ENCODE data around the gene PRSS37.
"Not testable (repeated sequence)": the region's sequence is repeated elsewhere in the genome, so short reads cannot be mapped to it uniquely, and the experiment has no call there.

Gene PRSS37

GRCh38 chr7:141841385-141841784 is at the start of gene PRSS37:
Gene PRSS37, minus strand, starts transcription at chr7:141841485. Its CDS starts 436 bp downstream, at chr7:141841049.
- DNase-seq = no peak

DNA sequence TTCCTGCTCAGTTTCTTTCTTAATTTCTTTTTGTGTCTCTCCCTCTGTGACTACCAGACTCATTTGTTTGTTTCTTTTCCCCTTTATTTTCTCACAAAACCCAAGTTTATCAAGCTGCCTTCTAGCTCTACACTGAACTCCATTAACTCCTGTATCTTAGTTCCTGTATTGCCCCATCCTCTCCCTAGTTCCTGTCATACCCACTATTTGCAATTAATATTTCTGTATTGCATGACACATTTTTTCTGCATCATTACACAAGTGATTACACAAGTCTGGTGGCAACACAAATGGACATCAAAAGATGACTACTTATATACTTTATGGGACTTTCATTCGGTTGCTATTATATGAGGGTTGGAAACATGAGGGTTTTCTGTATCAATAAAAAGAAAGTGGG is 48.0 kb upstream of the PRSS37 start:
- no peak for DNase-seq

DNA sequence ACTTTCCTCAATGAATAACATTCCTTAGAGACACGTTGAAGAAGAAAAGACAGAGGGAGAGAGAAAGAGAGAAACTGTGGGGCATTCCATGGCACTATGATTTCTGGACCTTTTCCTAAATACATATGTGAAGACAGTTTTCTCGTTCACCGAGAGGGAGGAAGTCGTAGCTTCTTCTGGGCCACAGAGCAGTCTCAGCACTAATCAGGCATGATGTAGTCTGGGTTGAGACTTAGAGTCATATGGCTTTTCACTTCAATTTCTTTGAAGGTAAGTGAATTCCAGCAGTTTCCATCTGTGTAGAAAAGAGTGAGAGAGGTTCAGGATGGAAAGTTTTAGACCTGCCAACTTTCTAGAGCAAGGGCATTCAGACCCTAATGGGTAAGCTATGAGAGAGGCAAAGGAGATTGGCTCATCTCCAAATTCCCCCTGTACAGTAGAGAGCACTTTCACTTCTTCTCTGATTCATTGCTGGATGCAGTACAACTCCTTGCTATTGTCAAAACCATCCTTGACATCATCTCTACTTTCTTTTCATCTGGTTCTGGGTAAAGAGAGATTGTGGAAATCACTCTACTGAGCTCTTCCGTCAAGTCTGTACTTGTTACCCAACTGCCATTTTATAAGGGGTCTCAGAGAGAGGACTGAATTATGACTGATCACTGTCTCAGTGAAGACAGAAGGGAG is 43.4 kb upstream of the PRSS37 start:
- no peak for DNase-seq

DNA sequence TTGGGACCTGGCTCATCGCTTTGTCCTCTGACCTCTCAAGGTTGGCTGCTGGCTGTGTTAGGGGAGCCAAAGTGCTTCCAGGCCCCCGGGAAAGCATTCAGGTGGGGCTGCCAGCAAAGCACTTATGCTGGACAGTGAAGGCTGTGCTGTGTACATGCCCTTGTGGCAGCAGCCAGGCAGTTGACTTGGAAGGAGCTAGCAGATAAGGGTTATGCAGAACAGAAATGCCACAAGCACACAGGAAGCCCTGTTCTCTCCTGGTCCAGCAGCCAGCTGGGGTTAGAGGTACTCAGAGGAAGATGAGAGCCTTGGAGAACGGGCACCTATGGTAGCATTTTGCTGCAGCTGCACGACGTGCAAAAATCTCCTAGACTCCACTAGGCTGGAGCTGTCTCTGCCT is 39.7 kb upstream of the PRSS37 start:
- DNase-seq = no peak

GRCh38 chr7:141877365-141877764 is 36.1 kb upstream of the PRSS37 start:
- no peak for DNase-seq

GRCh38 chr7:141876371-141876770 is 35.1 kb upstream of the PRSS37 start:
- no peak for DNase-seq

GRCh38 chr7:141875453-141875852 is 34.2 kb upstream of the PRSS37 start:
- no peak for DNase-seq

DNA sequence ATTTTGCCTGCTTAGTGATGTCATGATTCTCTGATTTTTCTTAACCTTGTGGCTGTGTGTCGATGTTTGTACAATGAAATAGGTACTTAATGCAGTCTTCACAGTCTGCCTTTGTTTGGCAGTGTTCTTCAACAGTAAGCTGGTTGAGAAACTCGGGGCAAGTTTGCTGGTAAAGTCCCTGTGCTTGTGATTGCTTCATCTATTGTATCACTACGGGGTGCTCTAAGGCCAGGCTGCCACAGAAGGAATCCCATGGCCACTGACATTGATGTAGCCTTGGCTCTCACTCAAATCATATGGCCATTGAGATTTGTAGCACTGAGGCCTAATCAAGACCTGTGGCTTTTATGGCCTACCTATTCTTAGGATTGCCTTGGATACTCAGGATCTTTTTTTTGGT is 33.5 kb upstream of the PRSS37 start:
- no peak for DNase-seq

DNA sequence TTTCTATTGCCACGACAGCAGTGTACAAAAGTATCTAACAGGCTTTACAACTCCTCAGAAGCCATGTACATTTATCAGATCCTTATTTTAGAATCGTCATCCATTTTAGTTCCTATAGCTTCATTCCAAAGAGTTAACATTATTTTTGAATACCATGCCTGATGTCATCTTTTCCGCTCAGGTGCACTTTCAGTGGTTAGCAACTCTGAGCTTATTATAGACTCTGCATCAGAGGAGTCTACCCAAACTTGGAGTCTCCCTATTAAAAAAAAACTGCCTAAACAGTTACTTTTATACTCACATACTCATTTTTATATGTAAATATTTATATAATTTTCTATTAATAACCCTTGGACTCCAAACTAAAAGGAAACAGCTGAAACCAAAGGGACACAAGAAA is 31.6 kb upstream of the PRSS37 start:
- DNase-seq = no peak

DNA sequence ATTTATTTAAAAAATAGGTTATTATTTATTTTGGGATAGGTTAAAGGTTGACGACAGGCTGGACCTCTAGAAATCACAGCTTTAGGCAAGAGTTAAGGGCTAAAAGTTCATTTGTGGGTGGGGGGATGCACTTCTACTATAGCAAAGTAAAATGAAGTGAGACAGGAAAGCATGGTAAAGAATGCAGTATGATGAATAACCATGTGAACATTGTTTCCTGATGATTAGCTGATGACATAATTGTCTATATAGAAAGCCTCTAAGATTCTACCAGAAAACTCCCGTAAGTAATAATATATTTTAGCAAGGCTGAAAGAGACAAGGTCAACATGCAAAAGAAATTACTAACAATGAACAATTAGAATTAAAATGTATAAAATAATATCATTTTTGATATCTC is 25.7 kb upstream of the PRSS37 start:
- no peak for DNase-seq

DNA sequence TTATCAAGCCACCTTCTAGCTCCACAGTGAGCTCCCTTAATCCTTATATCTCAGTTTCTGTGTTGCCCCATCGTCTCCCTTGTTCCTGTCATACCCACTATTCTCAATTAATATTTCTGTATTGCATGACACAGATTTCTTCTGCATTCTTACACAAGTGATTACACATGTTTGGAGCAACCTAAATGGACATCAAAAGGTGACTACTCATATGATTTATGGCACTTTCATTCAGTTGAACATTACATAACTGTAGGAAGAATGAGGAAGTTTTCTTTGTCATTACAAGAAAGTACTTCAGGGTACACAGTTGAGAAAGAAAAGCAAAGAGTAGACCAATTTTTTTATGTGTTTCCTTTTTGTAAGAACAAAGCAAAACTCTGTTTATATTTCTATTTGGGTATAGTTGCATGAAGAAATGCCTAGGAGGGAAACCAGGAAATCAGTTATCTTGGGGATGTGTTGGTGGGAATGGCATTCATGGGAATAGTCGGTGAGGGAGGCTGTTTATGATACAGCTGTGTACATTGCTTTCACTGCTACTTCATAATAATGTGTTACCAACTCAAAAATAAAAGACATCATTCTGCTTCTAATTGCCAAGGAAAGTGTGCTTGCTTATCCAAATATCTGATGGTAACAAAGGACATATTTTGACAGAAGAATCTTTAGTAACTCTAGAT is 23.6 kb upstream of the PRSS37 start:
- no peak for DNase-seq

DNA sequence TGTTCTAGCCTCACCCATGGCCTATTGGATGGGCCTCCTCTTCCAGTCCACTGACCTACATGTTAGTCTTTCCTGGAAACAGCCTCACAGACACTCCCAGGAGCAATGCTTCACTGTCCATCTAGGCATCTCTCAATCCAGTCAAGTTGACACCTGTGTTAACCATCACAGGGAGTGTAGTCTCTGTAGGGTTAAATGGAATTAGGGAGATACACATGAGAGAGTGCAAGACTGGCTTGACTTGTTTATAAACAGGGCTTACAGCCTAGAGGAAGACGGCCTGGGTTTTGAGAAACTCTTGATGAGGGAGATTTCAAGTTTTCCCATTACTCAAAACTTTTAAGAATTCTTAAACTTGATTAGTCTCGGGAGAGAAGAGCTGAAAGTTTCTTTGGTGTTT is 18.9 kb upstream of the PRSS37 start:
- no peak for DNase-seq

- DNase-seq = no peak
Measured at GRCh38 chr7:141847996-141848395, 6.7 kb upstream of the PRSS37 start.

DNA sequence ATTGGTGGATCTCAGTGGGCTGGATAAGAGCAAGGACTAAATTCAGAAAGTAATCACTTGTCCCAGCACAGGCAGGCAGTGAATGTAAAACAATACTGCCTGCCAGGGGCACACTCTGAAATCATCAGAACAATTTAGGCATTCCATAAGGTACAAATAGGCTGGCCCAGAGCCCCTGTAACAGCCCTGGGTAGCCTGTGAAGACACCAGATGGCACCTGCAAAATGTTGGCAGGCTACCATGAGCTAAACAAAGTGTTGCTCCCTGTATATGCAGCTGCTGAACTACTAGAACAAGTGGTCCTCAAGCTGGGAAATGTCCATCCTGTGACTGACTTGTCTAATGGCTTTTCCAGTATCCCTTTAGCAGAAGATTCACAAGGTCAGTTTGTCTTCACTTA is 3.0 kb upstream of the PRSS37 start:
- no peak for DNase-seq

- DNase-seq = no peak
Measured at GRCh38 chr7:141842904-141843303, 1.6 kb upstream of the PRSS37 start.

DNA sequence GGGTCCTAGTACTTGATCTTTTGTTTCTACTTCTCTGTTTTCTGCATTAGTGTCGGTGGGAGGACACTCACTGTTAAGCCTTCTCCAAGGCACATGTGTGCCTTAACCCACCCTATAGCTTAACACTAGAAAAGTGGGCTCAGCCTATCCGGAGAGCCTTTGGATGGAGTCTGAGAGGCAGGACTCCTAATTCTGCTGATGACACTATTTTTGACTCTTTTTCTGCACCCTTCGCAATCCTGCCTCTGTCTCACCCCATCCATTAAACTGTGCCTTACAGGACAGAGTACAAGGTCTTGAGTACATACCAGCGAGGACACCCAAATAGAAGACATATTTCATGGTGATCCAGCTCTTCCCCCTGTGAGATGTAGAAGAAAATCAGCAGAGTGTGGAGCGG is 577 bp downstream of the PRSS37 start:
- no peak for DNase-seq

DNA sequence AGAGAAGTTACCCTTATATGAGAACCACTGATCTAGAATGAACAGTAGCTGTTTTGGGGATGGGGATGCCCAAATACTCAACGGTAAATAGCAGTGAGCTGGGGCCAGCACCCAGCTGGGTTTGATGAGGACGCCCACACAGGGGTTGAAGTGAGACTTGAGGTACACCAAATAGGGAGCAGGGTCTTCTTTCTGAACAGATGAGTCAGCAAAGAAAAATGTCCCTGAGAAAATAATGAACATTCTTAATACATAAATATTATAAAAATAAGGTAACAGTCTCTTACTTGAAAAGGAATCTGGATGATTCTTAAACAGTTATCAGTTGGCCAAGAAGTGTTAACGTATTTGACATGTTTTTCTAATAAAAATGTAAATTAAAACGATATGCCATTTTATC is 2.0 kb downstream of the PRSS37 start:
- no peak for DNase-seq

DNA sequence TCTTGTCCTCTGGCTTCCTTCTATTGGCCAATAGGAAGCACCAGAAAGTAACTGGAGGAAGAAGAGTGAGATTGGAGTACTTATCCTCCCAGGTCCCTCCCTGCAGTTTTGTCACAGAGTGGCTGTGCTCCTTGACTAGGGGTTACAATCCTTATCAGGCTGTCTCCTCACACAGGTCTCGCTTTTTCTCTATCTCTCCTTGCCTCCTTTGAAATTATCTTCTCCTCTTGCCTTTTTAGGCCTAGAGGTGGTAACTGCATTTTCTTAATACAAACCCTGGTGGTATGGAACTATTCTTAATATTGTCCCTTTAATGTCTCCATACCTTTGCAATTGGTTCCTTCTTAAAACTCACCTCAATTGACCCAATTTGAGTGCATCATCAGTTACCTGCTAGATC is 2.7 kb downstream of the PRSS37 start:
- DNase-seq = no peak

GRCh38 chr7:141837683-141838082 is 3.6 kb downstream of the PRSS37 start:
- no peak for DNase-seq

GRCh38 chr7:141822432-141822831 is 18.9 kb downstream of the PRSS37 start:
- not testable (repeated sequence) for DNase-seq

GRCh38 chr7:141820067-141820466 is 21.2 kb downstream of the PRSS37 start:
- no peak for DNase-seq

- DNase-seq = no peak
Measured at GRCh38 chr7:141792526-141792925, 48.8 kb downstream of the PRSS37 start.

GRCh38 chr7:141789917-141790316 is 51.4 kb downstream of the PRSS37 start, which contains the start of gene TAS2R5:
Gene TAS2R5, plus strand, starts transcription at chr7:141790217. Its CDS starts 145 bp downstream, at chr7:141790362.
- no peak for DNase-seq

- no peak for DNase-seq
Measured at GRCh38 chr7:141788296-141788695, 53.0 kb downstream of the PRSS37 start.

Data from NCI-H187 treated with DMSO at 0.1 percent for 48 hours (cell line).